K562 (cell line): Measurements from ENCODE around the gene TMEM184B. TPM values are rescaled to one million over a fixed set of nuclear protein-coding genes. Genes with fewer than 3 reads are reported as not detected.

Experiments
- AFF1 ChIP-seq, 2 experiments: fragments of 450-650 bp; IDR thresholded peaks; 2 replicates each; pipeline ENCODE4 v1.6.1; 2018; ENCODE audit warnings: mild to moderate bottlenecking in 2 of 2, low read depth in 1 of 2; ENCODE audit not compliant: partially characterized antibody in 2 of 2
- DIDO1 ChIP-seq: fragments of 450-650 bp; IDR thresholded peaks from 2 replicates; pipeline ENCODE4 v1.6.1; 2016; ENCODE audit warnings: low read depth, missing biosample characterization, missing genetic modification characterization
- KLF16 ChIP-seq: IDR thresholded peaks from 2 replicates; pipeline ENCODE4 v1.6.1; 2016; ENCODE audit warnings: antibody characterized with exemption
- PHB ChIP-seq: fragments of 250-450 bp; sonication (Bioruptor Pico); IDR thresholded peaks from 2 replicates; pipeline ENCODE4 v1.5.0; 2021
- U2AF1 ChIP-seq: fragments of 200-400 bp; formaldehyde crosslinking; optimal IDR thresholded peaks from 2 replicates; pipeline ENCODE3; 2017; ENCODE audit warnings: mild to moderate bottlenecking, low read depth, low read length, moderate library complexity
- USF1 ChIP-seq: sonication (generic); formaldehyde crosslinking; IDR thresholded peaks from 2 replicates; pipeline ENCODE4 v1.9.0; 2022; ENCODE audit warnings: mild to moderate bottlenecking, missing genetic modification reagents
- ZBTB17 ChIP-seq: fragments of 450-650 bp; formaldehyde crosslinking; IDR thresholded peaks from 2 replicates; pipeline ENCODE4 v1.4.0; 2020; ENCODE audit warnings: mild to moderate bottlenecking
- ZNF146 ChIP-seq: IDR thresholded peaks from one replicate; pipeline ENCODE4 v1.6.1; 2018; ENCODE audit warnings: missing compliant biosample characterization; ENCODE audit not compliant: unreplicated experiment
- ZNF512 ChIP-seq: IDR thresholded peaks from 2 replicates; pipeline ENCODE4 v1.6.1; 2016; ENCODE audit warnings: missing genetic modification characterization, missing compliant biosample characterization
- ZNF696 ChIP-seq: fragments of 250-450 bp; sonication (Bioruptor Pico); conservative IDR thresholded peaks from 2 replicates; pipeline ENCODE4 v1.4.0; 2020; ENCODE audit warnings: mild to moderate bottlenecking, moderate library complexity
- ZNF740 ChIP-seq, 3 experiments: fragments of 200-800 bp in 1 of 3; sonication (Bioruptor generic) in 1 of 3; sonication (generic) in 1 of 3; formaldehyde crosslinking in 1 of 3; IDR thresholded peaks; 2 replicates each; pipeline versions ENCODE4 v1.6.1 to v1.8.0; 2016 to 2022; ENCODE audit warnings: mild to moderate bottlenecking in 2 of 3, missing compliant biosample characterization in 2 of 3, missing genetic modification characterization in 2 of 3, missing genetic modification reagents in 1 of 3
- polyA plus RNA-seq, 8 experiments: library from polyadenylated mRNA; depleted of rRNA in 4 of 8; stranded (reverse) in 5 of 8; unstranded in 3 of 8; fragments of >200 nt; fragmentation: Nextera tagmentation in 2 of 8; fragmentation: Illumina TruSeq in 1 of 8; extraction: Ambion mirVana in 2 of 8; extraction: Trizol in 1 of 8; gene quantifications; 2 replicates each; pipeline versions ENCODE4 v1.2.1 to v1.2.3, GENCODE V29; 2011 to 2014; ENCODE audit warnings: inconsistent platforms in 1 of 8, missing spikeins in 1 of 8
- total RNA-seq, 7 experiments: library from RNA; depleted of rRNA in 6 of 7; stranded (reverse); fragments of >200 nt in 6 of 7; fragmentation: Illumina TruSeq in 2 of 7; extraction: Trizol in 2 of 7; gene quantifications; 2 replicates each; pipeline versions ENCODE4 v1.2.1 to v1.2.3, GENCODE V29; 2011 to 2021; ENCODE audit warnings: low replicate concordance in 1 of 7

The TMEM184B gene
- total and polyA plus RNA-seq, 9 of the 15 experiments (the other 6 are each of a cell fraction or from before 2014, with no cell fraction given): 0.31 to 25.1 (median 6.2) TPM

GRCh38 chr22:38249301-38249700, 23.5 kb downstream of the TMEM184B start (continued):
- no peak for TF ChIP-seq AFF1 (IDR thresholded peaks at IDR 0.05; ENCODE audit: low read depth in 1 of 2, partially characterized antibody in 2 of 2)
- no peak for TF ChIP-seq ZBTB17
- TF ChIP-seq ZNF146: no peak
- TF ChIP-seq ZNF740 (CRISPR knock-in tag; IDR thresholded peaks at IDR 0.05): no peak
- TF ChIP-seq ZNF740 (tag; IDR thresholded peaks at IDR 0.05): no peak
- no peak for TF ChIP-seq ZNF696 (CRISPR knock-in tag)
- TF ChIP-seq ZNF512 (tag): no peak
- no peak for TF ChIP-seq DIDO1
- TF ChIP-seq PHB (CRISPR knock-in tag): no peak
- no peak for TF ChIP-seq USF1 (CRISPR knock-in tag)
- no peak for TF ChIP-seq U2AF1
- no peak for TF ChIP-seq KLF16
